Neuron (in vitro differentiated cells): ENCODE measurements around the gene SERPINA1.
"Not testable (repeated sequence)": the region's sequence is repeated elsewhere in the genome, so short reads cannot be mapped to it uniquely, and the experiment has no call there.

Source experiments
- H2AFZ ChIP-seq: one replicate; pipeline ENCODE4 v1.6.1; 2013; ENCODE audit warnings: low read depth, mild to moderate bottlenecking, inconsistent platforms, low read length, moderate library complexity
- H3K27me3 ChIP-seq: one replicate; pipeline ENCODE4 v1.6.1; 2013; ENCODE audit warnings: low read length; ENCODE audit not compliant: insufficient read depth
- H3K36me3 ChIP-seq: one replicate; pipeline ENCODE4 v1.6.1; 2013; ENCODE audit warnings: low read length; ENCODE audit not compliant: insufficient read depth
- H3K4me1 ChIP-seq: one replicate; pipeline ENCODE4 v1.6.1; 2013; ENCODE audit warnings: low read length; ENCODE audit not compliant: insufficient read depth
- H3K4me3 ChIP-seq: 2 replicates; pipeline ENCODE4 v1.5.1; 2013; ENCODE audit warnings: mild to moderate bottlenecking, low read length, moderate library complexity
- H3K9me3 ChIP-seq: one replicate; pipeline ENCODE4 v1.6.1; 2013; ENCODE audit warnings: low read length

SERPINA1 gene

DNA sequence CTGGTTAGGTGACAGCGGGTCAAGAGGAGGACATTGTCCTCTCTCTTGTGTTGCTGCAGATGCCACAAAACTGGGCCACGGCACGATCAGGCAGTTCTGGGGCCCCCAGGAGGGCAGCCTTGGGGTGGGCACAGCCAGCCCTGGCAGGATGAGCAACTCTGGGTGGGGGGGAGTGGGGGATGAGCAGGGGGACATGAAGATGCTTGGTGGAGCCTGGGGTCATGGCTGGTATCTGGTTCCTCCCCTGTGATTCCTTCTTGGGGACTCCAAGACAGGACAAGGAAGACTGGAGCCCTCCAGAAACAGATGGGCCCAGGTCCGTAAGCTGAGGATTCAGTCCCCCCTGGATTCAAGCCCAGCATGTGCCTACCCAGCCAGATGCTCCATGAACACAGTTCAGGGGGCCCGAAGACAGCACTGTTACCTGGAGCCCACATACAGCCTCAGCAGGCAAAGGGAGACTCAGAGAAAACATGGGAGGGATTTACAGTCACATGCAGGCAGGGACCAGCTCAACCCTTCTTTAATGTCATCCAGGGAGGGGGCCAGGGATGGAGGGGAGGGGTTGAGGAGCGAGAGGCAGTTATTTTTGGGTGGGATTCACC is 10.4 kb downstream of the SERPINA1 start:
- no peaks in the 10 kb centered on the region for H3K27me3 ChIP-seq
- no peak overlapping the region for H2AFZ ChIP-seq
- H3K4me1 ChIP-seq: no peaks in the 10 kb centered on the region
- H3K9me3 ChIP-seq: no peaks in the 10 kb centered on the region
- H3K36me3 ChIP-seq: no peaks in the 10 kb centered on the region
- no peak overlapping the region for H3K4me3 ChIP-seq

- Histone ChIP-seq H3K9me3 (no peaks in the 10 kb centered on the region), H3K27me3 (no peaks in the 10 kb centered on the region), H3K36me3 (no peaks in the 10 kb centered on the region), H3K4me1 (no peaks in the 10 kb centered on the region), H3K4me3 (no peak overlapping the region), H2AFZ (no peak overlapping the region)
Observed at GRCh38 chr14:94376976-94377865, 11.2 kb downstream of the SERPINA1 start.

DNA sequence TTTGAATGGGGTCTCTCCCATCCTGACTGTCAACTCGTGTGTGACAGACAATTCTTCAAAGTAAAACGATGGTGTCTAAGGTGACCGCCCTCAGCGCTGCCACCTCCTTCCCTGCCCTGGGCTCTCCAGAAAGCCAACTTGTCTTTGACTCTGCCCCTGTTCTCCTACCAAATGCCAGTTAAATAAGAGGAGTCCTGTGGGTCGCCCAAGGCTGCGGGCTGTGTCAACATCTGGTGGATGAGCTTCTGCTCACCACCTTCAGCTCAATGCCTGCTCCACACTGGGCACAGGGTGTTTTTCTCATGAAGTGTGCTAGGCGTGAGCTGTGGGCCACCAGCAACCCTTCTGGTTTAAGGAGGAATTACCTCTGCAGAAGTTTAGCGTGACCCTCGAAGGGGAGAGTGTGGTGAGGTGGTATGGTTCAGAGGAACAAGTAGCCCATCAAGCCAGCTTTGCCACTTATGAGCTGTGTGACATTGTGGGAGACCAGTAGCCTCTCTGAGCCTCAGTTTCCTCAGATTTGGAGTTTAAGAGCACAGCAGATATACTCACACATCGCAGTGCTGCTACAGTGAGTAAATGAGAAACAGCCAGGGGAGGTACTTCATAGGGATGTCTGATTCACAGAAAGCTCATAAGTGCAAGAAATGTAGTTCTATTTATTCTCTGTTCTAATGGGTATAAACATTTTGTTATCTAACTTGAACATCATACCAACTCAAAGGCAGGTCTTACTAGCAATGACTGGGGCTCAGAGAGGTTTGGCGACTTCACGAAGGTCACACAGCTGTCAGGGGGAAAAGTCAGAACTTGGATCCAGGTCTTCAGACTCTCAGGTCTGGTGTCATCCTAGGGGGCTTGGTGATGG is 12.1 kb downstream of the SERPINA1 start:
- Histone ChIP-seq H3K27me3 (no peaks in the 10 kb centered on the region), H2AFZ (no peak overlapping the region), H3K36me3 (no peaks in the 10 kb centered on the region), H3K9me3 (no peaks in the 10 kb centered on the region), H3K4me1 (no peaks in the 10 kb centered on the region), H3K4me3 (no peak overlapping the region)

DNA sequence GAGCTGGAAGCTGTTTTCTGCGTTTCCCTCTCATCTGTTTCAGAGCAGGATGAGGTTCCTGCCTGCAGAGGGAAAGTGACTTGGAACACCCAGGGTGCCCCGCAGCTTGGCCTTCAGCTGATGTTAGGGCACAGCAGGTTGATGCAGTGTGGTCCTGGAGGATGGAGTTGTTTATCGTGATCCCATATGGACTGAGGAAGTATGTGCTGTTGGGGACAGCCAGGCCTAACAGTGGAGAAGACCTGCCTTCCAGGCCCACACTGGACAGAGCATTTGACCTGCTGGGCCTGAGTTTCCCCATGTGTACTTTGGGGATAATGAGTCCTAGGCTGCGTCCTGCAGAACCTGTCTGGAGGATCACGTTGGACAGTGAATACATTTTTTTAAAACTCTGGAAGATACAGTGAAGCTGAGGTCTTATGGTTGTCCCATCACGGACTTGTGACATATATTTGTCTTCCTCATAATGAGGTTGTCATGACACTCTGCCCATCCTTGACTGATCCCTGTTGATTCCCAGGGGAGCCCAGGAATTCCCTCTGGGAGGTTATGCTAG is 12.8 kb downstream of the SERPINA1 start:
- no peak overlapping the region for H3K4me3 ChIP-seq
- no peak overlapping the region for H2AFZ ChIP-seq
- no peaks in the 10 kb centered on the region for H3K36me3 ChIP-seq
- H3K4me1 ChIP-seq: no peaks in the 10 kb centered on the region
- no peaks in the 10 kb centered on the region for H3K9me3 ChIP-seq
- H3K27me3 ChIP-seq: no peaks in the 10 kb centered on the region

DNA sequence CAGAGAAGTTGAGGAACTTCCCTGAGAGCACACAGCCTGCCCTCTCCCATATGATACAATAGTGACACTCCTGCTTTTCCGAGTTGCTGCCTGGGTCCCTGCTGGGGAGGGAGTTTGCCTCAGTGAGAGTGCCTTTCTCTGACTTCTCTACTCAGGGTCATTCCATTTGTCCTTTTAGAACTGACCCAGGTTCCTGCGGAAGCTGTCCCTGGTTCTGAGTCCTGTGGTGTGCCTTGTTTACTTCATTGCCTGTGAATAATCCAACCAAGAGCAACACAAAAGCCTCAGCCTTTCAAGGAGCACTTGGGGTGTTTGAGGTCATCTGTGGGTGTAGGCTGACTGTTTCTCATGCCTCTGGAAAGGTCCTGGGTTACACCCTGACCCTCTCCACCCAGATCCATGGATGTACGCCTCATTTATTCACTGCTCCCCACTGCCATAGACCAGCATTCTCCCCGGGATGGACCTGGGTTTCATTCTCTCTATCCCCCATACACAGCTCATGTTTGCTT is 13.6 kb downstream of the SERPINA1 start:
- Histone ChIP-seq H2AFZ (no peak overlapping the region), H3K4me1 (no peaks in the 10 kb centered on the region), H3K9me3 (no peaks in the 10 kb centered on the region), H3K4me3 (no peak overlapping the region), H3K36me3 (no peaks in the 10 kb centered on the region), H3K27me3 (no peaks in the 10 kb centered on the region)

GRCh38 chr14:94374116-94374515 is 14.3 kb downstream of the SERPINA1 start:
- H2AFZ ChIP-seq: no peak overlapping the region
- H3K36me3 ChIP-seq: no peaks in the 10 kb centered on the region
- H3K27me3 ChIP-seq: no peaks in the 10 kb centered on the region
- H3K4me3 ChIP-seq: no peak overlapping the region
- H3K4me1 ChIP-seq: no peaks in the 10 kb centered on the region
- no peaks in the 10 kb centered on the region for H3K9me3 ChIP-seq

GRCh38 chr14:94373708-94374107 is 14.7 kb downstream of the SERPINA1 start:
- H3K4me1 ChIP-seq: no peaks in the 10 kb centered on the region
- no peaks in the 10 kb centered on the region for H3K9me3 ChIP-seq
- no peaks in the 10 kb centered on the region for H3K27me3 ChIP-seq

DNA sequence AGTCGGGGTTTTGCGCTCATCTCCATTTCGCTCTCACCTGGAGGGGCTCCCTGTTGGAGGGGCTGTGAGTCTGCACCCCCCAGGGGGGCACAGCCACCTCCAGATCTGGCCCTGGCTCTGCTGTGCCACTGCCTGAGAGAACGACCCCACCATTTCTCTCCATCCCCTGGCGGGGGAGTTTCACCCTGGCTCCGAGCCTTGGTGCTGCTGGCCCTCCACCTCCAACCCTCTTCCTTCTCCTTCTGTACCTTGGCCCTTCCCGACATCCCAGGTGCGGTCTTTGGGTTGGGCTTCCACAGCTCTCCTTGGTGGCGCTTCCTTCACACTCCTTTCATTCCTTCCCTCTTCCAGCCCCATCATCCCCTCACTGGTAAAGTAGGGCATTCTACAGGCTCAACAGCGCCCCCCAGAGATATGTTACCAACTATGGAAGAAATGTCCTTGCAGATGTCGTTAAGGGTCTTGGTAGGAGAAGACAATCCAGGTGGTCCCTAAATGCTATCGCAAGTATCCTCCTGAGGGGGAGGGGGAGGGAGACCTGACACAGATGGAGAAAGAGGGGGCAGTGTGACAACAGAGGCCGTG is 16.3 kb downstream of the SERPINA1 start:
- no peak overlapping the region for H3K4me3 ChIP-seq
- no peaks in the 10 kb centered on the region for H3K27me3 ChIP-seq
- no peaks in the 10 kb centered on the region for H3K9me3 ChIP-seq
- H3K36me3 ChIP-seq: no peaks in the 10 kb centered on the region
- H3K4me1 ChIP-seq: no peaks in the 10 kb centered on the region
- no peak overlapping the region for H2AFZ ChIP-seq

More at GRCh38 chr14:94373708-94374107, 14.7 kb downstream of the SERPINA1 start:
- no peaks in the 10 kb centered on the region for H3K36me3 ChIP-seq
- no peak overlapping the region for H3K4me3 ChIP-seq
- H2AFZ ChIP-seq: no peak overlapping the region

DNA sequence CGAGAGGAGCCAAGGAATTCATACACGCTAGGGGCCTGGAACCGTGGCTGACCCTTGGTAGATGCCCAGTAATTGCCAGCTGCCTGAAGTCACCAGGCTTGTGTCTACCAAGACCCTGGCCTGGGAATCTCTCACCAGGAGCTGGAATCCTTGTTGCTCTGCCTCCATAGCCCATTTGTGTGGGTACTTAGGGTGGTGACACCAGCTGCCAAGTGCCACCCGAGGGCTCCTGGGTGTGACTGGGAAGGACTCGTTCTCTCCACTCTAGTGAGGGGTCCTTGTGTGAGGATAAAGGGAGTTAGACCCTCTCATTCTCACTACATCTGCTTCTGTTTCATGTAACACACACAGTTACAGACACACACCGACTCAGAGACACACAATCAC is 17.9 kb downstream of the SERPINA1 start:
- Histone ChIP-seq H2AFZ (no peak overlapping the region), H3K4me3 (no peak overlapping the region), H3K36me3 (no peaks in the 10 kb centered on the region), H3K27me3 (no peaks in the 10 kb centered on the region), H3K4me1 (no peaks in the 10 kb centered on the region), H3K9me3 (no peaks in the 10 kb centered on the region)

DNA sequence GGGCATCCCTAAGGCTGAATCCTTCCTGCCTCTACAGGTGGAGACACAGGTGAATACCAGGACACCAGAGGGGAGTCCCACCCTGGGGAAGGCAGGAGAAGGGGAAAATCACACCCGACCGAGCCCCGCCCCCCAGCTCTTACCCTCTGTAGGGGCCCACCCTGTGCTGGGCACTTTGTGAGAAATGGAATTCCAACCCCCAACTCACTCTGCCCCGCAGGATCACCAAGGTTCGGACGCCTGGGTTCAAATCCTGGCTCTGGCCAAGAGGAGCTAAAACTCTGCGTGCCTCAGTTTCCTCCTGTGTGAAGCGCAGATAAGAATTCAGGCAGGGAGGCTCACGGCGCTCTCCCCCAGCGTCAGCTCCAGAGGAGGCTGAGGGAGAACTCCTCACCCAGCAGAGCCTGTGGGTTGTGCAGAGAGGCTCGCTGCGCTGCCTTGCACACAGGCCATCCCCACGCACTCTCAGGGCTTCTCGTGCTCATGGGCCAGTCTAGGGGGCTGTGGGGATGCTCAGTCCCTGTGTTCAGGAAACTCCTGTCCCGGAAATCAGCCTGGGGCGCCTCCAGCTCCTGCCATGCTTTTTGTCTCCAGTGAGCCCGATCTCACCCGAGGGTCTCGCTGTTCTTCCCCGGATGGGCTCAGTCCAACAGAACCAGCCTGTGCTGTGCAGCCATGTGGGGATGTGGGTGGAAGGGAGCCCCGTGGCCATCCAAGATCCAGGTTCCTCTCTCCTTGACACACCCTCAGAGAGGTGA is 18.5 kb downstream of the SERPINA1 start:
- not testable (repeated sequence) for H3K27me3 ChIP-seq, H2AFZ ChIP-seq, H3K9me3 ChIP-seq, H3K36me3 ChIP-seq, H3K4me3 ChIP-seq, H3K4me1 ChIP-seq

DNA sequence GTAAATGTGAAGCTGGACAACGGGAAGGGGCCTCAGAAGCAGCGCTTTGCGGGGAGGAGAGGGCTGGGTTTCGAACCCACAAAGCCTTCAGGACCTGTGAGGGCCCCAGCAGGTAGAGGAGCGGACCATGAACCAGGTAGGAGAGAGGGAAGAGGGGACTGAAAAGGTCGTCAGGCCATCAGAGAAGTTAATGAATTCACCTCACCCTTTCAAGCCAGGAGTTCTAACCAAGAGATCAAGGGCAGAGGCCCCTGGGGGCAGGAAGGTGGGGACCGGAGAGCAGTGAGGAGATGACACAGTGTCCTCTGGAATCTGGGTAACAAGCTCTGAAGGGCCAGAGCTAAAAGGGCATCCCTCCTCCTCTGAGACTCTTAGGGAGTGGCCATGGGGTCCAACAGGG is 19.4 kb downstream of the SERPINA1 start:
- H3K9me3 ChIP-seq: no peaks in the 10 kb centered on the region

DNA sequence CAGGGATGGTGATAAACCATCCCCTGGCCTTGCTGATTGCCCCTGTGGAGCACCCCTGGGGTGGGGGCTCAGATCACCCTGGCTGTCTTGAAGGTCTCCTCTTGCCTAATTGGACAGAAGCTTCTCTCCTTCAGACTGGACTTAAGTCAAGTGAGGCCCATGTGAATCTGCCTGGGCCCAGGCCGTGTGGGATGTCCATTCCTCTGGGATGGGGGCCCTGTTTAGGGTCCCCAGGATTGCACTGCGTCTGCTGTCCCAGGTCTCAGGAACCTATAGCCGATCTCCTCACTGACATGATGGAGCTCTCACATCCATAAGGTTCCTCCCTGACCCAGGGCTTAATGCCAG is 20.2 kb downstream of the SERPINA1 start:
- H3K4me3 ChIP-seq: no peak overlapping the region
- no peaks in the 10 kb centered on the region for H3K9me3 ChIP-seq
- no peak overlapping the region for H2AFZ ChIP-seq
- peaks cover 2% of the 10 kb centered on the region for H3K27me3 ChIP-seq
- no peaks in the 10 kb centered on the region for H3K4me1 ChIP-seq
- no peaks in the 10 kb centered on the region for H3K36me3 ChIP-seq

More for the DNA sequence above, 19.4 kb downstream of the SERPINA1 start:
- Histone ChIP-seq H3K4me3 (no peak overlapping the region), H3K4me1 (no peaks in the 10 kb centered on the region), H2AFZ (no peak overlapping the region), H3K36me3 (no peaks in the 10 kb centered on the region), H3K27me3 (no peaks in the 10 kb centered on the region)
